ENCODE measurements around the gene SPOPL.

The SPOPL gene

GRCh38 chr2:138581909-138582308, 80.3 kb downstream of the SPOPL start:
- H3K27ac ChIP-seq = no peak overlapping the region
- TF ChIP-seq CTCF (conservative IDR thresholded peaks at IDR 0.05) (no peak), ZFX (IDR thresholded peaks at IDR 0.05) (no peak)

GRCh38 chr2:138589663-138590062, 88.1 kb downstream of the SPOPL start:
- no peak overlapping the region for H3K27ac ChIP-seq
- no peak for TF ChIP-seq CTCF (conservative IDR thresholded peaks at IDR 0.05)
- no peak for TF ChIP-seq ZFX (IDR thresholded peaks at IDR 0.05)

- no peak overlapping the region for H3K27ac ChIP-seq
- TF ChIP-seq ZFX (IDR thresholded peaks at IDR 0.05) (no peak), CTCF (conservative IDR thresholded peaks at IDR 0.05) (no peak)
These were observed 94.8 kb downstream of the SPOPL start for GRCh38 chr2:138596403-138596802.

- TF ChIP-seq CTCF (conservative IDR thresholded peaks at IDR 0.05) (no peak), ZFX (IDR thresholded peaks at IDR 0.05) (no peak)
These were observed 99.3 kb downstream of the SPOPL start for GRCh38 chr2:138600732-138601457.

GRCh38 chr2:138601458-138602165, 100.0 kb downstream of the SPOPL start:
- TF ChIP-seq ZFX (IDR thresholded peaks at IDR 0.05) (no peak), CTCF (conservative IDR thresholded peaks at IDR 0.05) (no peak)
- no peak overlapping the region for H3K27ac ChIP-seq

More at GRCh38 chr2:138600732-138601457, 99.3 kb downstream of the SPOPL start:
- H3K27ac ChIP-seq = no peak overlapping the region

GRCh38 chr2:138602166-138602460, 100.5 kb downstream of the SPOPL start:
- TF ChIP-seq CTCF (conservative IDR thresholded peaks at IDR 0.05) (no peak), ZFX (IDR thresholded peaks at IDR 0.05) (no peak)
- no peak overlapping the region for H3K27ac ChIP-seq

GRCh38 chr2:138607746-138608145, 106.2 kb downstream of the SPOPL start:
- TF ChIP-seq CTCF (conservative IDR thresholded peaks at IDR 0.05) (no peak), ZFX (IDR thresholded peaks at IDR 0.05) (no peak)
- no peak overlapping the region for H3K27ac ChIP-seq

Data from C4-2B (cell line).